NCI-H187 (cell line): Measurements from ENCODE around the gene SEMA7A.

ENCODE experiments used
- DNase-seq, 2 experiments: peaks; one replicate each; lab custom pipeline; 2025; lab: John Stamatoyannopoulos, UW

The SEMA7A gene

GRCh38 chr15:74430510-74430951, 3.2 kb downstream of the SEMA7A start:
- no peak for DNase-seq

- no peak for DNase-seq
Measured at GRCh38 chr15:74429781-74430400, 3.9 kb downstream of the SEMA7A start.

GRCh38 chr15:74428970-74429780, 4.6 kb downstream of the SEMA7A start:
- DNase-seq = no peak

- no peak for DNase-seq
Measured at GRCh38 chr15:74428442-74428787, 5.3 kb downstream of the SEMA7A start.

GRCh38 chr15:74427607-74428441, 5.9 kb downstream of the SEMA7A start:
- no peak for DNase-seq

- no peak for DNase-seq
Measured at GRCh38 chr15:74426404-74427281, 7.1 kb downstream of the SEMA7A start.

GRCh38 chr15:74425630-74426029, 8.1 kb downstream of the SEMA7A start:
- no peak for DNase-seq

- DNase-seq = no peak
Measured at GRCh38 chr15:74424901-74425528, 8.7 kb downstream of the SEMA7A start.

GRCh38 chr15:74423431-74424257, 10.1 kb downstream of the SEMA7A start:
- DNase-seq = no peak

GRCh38 chr15:74422652-74423430, 10.9 kb downstream of the SEMA7A start:
- DNase-seq = no peak

GRCh38 chr15:74422265-74422651, 11.5 kb downstream of the SEMA7A start:
- no peak for DNase-seq

GRCh38 chr15:74421302-74422245, 12.2 kb downstream of the SEMA7A start:
- no peak for DNase-seq

- no peak for DNase-seq
Measured at GRCh38 chr15:74420193-74420905, 13.4 kb downstream of the SEMA7A start.

- no peak for DNase-seq
Measured at GRCh38 chr15:74419432-74419831, 14.3 kb downstream of the SEMA7A start.

- no peak for DNase-seq
Measured at GRCh38 chr15:74418575-74419338, 15.0 kb downstream of the SEMA7A start.

GRCh38 chr15:74417670-74418069, 16.1 kb downstream of the SEMA7A start:
- no peak for DNase-seq

- DNase-seq = no peak
Measured at GRCh38 chr15:74417225-74417624, 16.5 kb downstream of the SEMA7A start.
